ENCODE data around the gene STIM1. TPM values are rescaled to one million over a fixed set of nuclear protein-coding genes. Genes with fewer than 3 reads are reported as not detected.
"Not testable (repeated sequence)": the region's sequence is repeated elsewhere in the genome, so short reads cannot be mapped to it uniquely, and the experiment has no call there.

The STIM1 gene
- total and polyA plus RNA-seq, 10 of the 15 experiments (the other 5 are each of a cell fraction or from before 2014, with no cell fraction given): 8.6 to 57.7 (median 29.3) TPM

GRCh38 chr11:3896644-3897043, 41.2 kb downstream of the STIM1 start:
- no TSS peak for BruUV-seq (replicated peaks)
- POLR2A ChIA-PET: interaction anchor here (0.6 to 3.4 kb wide), 7 partner anchors 9 to 62 kb away, joined by 3 to 19 read pairs (median 3); partner anchors contain the start of gene RHOG
- CTCF ChIA-PET: interaction anchor here (0.7 to 4.2 kb wide), 8 partner anchors 9 to 176 kb away, joined by 3 to 26 read pairs (median 6); partner anchors contain the start of gene STIM1
- WGBS (ENCODE audit: insufficient coverage, insufficient replicate concordance, low lambda C conversion rate, missing lambda C conversion rate): 98% methylated on average over 2 of the region's 2 CpGs
- H3K4me1 ChIP-seq (ENCODE audit: control insufficient read depth, insufficient read depth, low read length): peaks cover 28% of the 10 kb centered on the region
- H3K4me2 ChIP-seq (ENCODE audit: control insufficient read depth, insufficient read depth): no peak overlapping the region
- peaks cover 0 to 3% of the 10 kb centered on the region in 2 experiments; a peak in 1 of 4 replicates for H3K36me3 ChIP-seq (ENCODE audit: control insufficient read depth in 2 of 2, insufficient read depth in 2 of 2, low read length in 1 of 2)
- H3K79me2 ChIP-seq (ENCODE audit: control insufficient read depth, insufficient read depth, low read length): peaks cover 48% of the 10 kb centered on the region
- no peaks in the 10 kb centered on the region for H3K27me3 ChIP-seq (replicated peaks in 1 of 2; ENCODE audit: control insufficient read depth in 2 of 2, insufficient read depth in 2 of 2, low read length in 1 of 2)
- no peak overlapping the region for H3K4me3 ChIP-seq
- H3K9ac ChIP-seq (ENCODE audit: control insufficient read depth, insufficient read depth, low read length): no peak overlapping the region
- DNase-seq (ENCODE audit: low read depth, low spot score) (no peak), FAIRE-seq (no peak), ATAC-seq (no peak)
- RAD21 ChIA-PET (ENCODE audit: unreplicated experiment): interaction anchor here (0.7 to 6.4 kb wide), 9 partner anchors 9 to 63 kb away, joined by 3 to 134 read pairs (median 5); partner anchors contain the start of genes RHOG and STIM1
- no peaks in the 10 kb centered on the region for H4K20me1 ChIP-seq (ENCODE audit: control insufficient read depth, insufficient read depth)
- in situ Hi-C loops (cut with MboI): no loop called here
- H3K27ac ChIP-seq (ENCODE audit: control insufficient read depth, insufficient read depth): no peak overlapping the region
- SMC1A ChIA-PET (ENCODE audit: uncharacterized antibody, unreplicated experiment): interaction anchor here (0.6 to 6.1 kb wide), 19 partner anchors 8 to 176 kb away, joined by 3 to 71 read pairs (median 3); partner anchors contain the start of gene STIM1
- intact Hi-C loops (cut with micrococcal nuclease; ENCODE audit: unreplicated experiment): no loop called here
- TF ChIP-seq CHD1 (IDR thresholded peaks at IDR 0.05; ENCODE audit: low read depth, low read length) (no peak), SIN3A (IDR thresholded peaks at IDR 0.05; ENCODE audit: low read depth, low read length) (no peak), IRF3 (IDR thresholded peaks at IDR 0.05) (no peak), HDGF (IDR thresholded peaks at IDR 0.05) (no peak), IKZF2 (IDR thresholded peaks at IDR 0.05) (no peak)
- no peak overlapping the region for H2AFZ ChIP-seq (ENCODE audit: control insufficient read depth, low read depth, low read length)
- peaks cover 2% of the 10 kb centered on the region; the same call in 1 of the 3 replicates for H3K9me3 ChIP-seq (replicated peaks; ENCODE audit: control insufficient read depth, insufficient read depth, low read length)

DNA sequence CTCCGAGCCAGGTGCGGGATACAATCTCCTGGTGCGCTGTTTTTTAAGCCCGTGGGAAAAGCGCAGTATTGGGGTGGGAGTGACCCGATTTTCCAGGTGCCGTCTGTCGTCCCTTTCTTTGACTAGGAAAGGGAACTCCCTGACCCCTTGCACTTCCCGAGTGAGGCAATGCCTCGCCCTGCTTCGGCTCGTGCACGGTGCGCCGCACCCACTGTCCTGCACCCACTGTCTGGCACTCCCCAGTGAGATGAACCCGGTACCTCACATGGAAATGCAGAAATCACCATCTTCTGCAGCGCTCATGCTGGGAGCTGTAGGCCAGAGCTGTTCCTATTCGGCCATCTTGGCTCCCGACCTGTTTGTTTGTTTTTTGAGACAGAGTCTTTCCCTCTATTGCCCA, 44.8 kb downstream of the STIM1 start:
- ATAC-seq; DNase-seq (ENCODE audit: low read depth, low spot score); H3K4me2 ChIP-seq (ENCODE audit: control insufficient read depth, insufficient read depth); POLR2A ChIA-PET; FAIRE-seq; H3K27ac ChIP-seq (ENCODE audit: control insufficient read depth, insufficient read depth); H3K36me3 ChIP-seq (ENCODE audit: control insufficient read depth in 2 of 2, insufficient read depth in 2 of 2, low read length in 1 of 2); intact Hi-C loops (cut with micrococcal nuclease; ENCODE audit: unreplicated experiment); H3K27me3 ChIP-seq (replicated peaks in 1 of 2; ENCODE audit: control insufficient read depth in 2 of 2, insufficient read depth in 2 of 2, low read length in 1 of 2); H3K9ac ChIP-seq (ENCODE audit: control insufficient read depth, insufficient read depth, low read length); H4K20me1 ChIP-seq (ENCODE audit: control insufficient read depth, insufficient read depth); H2AFZ ChIP-seq (ENCODE audit: control insufficient read depth, low read depth, low read length); H3K4me3 ChIP-seq; H3K9me3 ChIP-seq (replicated peaks; ENCODE audit: control insufficient read depth, insufficient read depth, low read length); in situ Hi-C loops (cut with MboI); BruUV-seq (replicated peaks): not testable (repeated sequence)
- WGBS (ENCODE audit: insufficient coverage, insufficient replicate concordance, low lambda C conversion rate, missing lambda C conversion rate): 93% methylated on average over 19 of the region's 19 CpGs
- H3K79me2 ChIP-seq (ENCODE audit: control insufficient read depth, insufficient read depth, low read length): peaks cover 54% of the 10 kb centered on the region
- ChIA-PET SMC1A (ENCODE audit: uncharacterized antibody, unreplicated experiment) (interaction anchor here (1.3 to 1.4 kb wide), 3 partner anchors 14 to 173 kb away, joined by 5 to 8 read pairs (median 5); no protein-coding TSS in a partner anchor), CTCF (interaction anchor here (0.9 kb wide), 1 partner anchor 27 kb away, joined by 3 read pairs; no protein-coding TSS in a partner anchor), RAD21 (ENCODE audit: unreplicated experiment) (interaction anchor here (1.8 to 7.6 kb wide), 2 partner anchors 10 to 43 kb away, joined by 5 to 87 read pairs; partner anchors contain the start of gene STIM1)
- peaks cover 32% of the 10 kb centered on the region for H3K4me1 ChIP-seq (ENCODE audit: control insufficient read depth, insufficient read depth, low read length)

All from GM12878 (cell line).